Body of pancreas (tissue), 4 donors: ENCODE measurements around the gene CISD1.

ENCODE experiments used
- POLR2A ChIP-seq, 3 donors: fragments of 450-650 bp; IDR thresholded peaks; one replicate each; pipeline ENCODE4 v1.6.1; 2016; ENCODE audit warnings: antibody characterized with exemption in 3 of 3, mild to moderate bottlenecking in 2 of 3
- TF ChIP-seq, protein P1 (sequence below), 7 experiments: fragments of 450-650 bp in 4 of 7; fragments of 200-600 bp in 3 of 7; sonication (generic) in 3 of 7; IDR thresholded peaks; one replicate each; pipeline ENCODE4 v1.5.1; 2016 to 2019; ENCODE audit warnings: antibody characterized with exemption in 7 of 7

DNA sequence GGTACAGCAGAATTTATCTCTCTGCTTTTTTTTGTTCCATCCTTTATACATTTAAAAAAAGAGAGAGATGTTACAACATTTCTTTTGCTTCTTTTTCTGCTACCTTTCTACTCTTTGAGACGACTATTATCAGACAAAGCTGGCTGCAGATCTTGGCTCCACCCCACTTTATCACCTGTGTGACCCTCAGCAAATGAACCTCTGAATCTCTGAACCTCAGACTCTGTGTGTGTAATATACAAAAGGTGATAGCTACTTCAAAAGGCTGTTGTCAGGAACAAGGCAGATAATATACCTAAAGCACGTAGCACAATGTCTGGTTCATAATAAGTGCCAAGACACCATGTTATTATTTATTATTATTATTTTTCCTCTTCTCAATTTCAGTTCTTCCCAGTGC lies 33.3 kb downstream of the CISD1 start:
- TF ChIP-seq, protein P1, sequence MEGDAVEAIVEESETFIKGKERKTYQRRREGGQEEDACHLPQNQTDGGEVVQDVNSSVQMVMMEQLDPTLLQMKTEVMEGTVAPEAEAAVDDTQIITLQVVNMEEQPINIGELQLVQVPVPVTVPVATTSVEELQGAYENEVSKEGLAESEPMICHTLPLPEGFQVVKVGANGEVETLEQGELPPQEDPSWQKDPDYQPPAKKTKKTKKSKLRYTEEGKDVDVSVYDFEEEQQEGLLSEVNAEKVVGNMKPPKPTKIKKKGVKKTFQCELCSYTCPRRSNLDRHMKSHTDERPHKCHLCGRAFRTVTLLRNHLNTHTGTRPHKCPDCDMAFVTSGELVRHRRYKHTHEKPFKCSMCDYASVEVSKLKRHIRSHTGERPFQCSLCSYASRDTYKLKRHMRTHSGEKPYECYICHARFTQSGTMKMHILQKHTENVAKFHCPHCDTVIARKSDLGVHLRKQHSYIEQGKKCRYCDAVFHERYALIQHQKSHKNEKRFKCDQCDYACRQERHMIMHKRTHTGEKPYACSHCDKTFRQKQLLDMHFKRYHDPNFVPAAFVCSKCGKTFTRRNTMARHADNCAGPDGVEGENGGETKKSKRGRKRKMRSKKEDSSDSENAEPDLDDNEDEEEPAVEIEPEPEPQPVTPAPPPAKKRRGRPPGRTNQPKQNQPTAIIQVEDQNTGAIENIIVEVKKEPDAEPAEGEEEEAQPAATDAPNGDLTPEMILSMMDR (IDR thresholded peaks at IDR 0.05) = no peak
- no peak for TF ChIP-seq POLR2A (IDR thresholded peaks at IDR 0.05)
